HepG2 (cell line): ENCODE data around the gene FOCAD. TPM values are rescaled to one million over a fixed set of nuclear protein-coding genes. Genes with fewer than 3 reads are reported as not detected.

Source experiments
- ARNTL ChIP-seq: sonication (generic); formaldehyde crosslinking; IDR thresholded peaks from 2 replicates; pipeline ENCODE4 v1.4.0; 2020; ENCODE audit warnings: mild to moderate bottlenecking, missing genetic modification reagents
- ATF7 ChIP-seq, 2 experiments: fragments of 450-650 bp in 1 of 2; sonication (generic) in 1 of 2; formaldehyde crosslinking in 1 of 2; IDR thresholded peaks; 2 replicates each; pipeline versions ENCODE4 v1.4.0 to v1.6.1; 2016 to 2020; ENCODE audit warnings: antibody characterized with exemption in 1 of 2, mild to moderate bottlenecking in 1 of 2, missing genetic modification reagents in 1 of 2
- ETV6 ChIP-seq: sonication (generic); formaldehyde crosslinking; conservative IDR thresholded peaks from 2 replicates; pipeline ENCODE4 v1.4.0; 2020; ENCODE audit warnings: missing genetic modification reagents
- HES4 ChIP-seq: sonication (generic); formaldehyde crosslinking; IDR thresholded peaks from 2 replicates; pipeline ENCODE4 v1.9.0; 2021; ENCODE audit warnings: mild to moderate bottlenecking, missing genetic modification reagents, borderline replicate concordance
- HIVEP1 ChIP-seq: sonication (generic); formaldehyde crosslinking; IDR thresholded peaks from 2 replicates; pipeline ENCODE4 v1.4.0; 2020; ENCODE audit warnings: mild to moderate bottlenecking, missing genetic modification reagents
- JUND ChIP-seq: sonication (generic); formaldehyde crosslinking; IDR thresholded peaks from 2 replicates; pipeline ENCODE4 v1.8.0; 2022; ENCODE audit warnings: mild to moderate bottlenecking, missing genetic modification reagents
- MBD4 ChIP-seq: IDR thresholded peaks from 2 replicates; pipeline ENCODE4 v1.6.1; 2012; ENCODE audit warnings: low read length, inconsistent platforms, borderline replicate concordance
- MIER2 ChIP-seq: IDR thresholded peaks from 2 replicates; pipeline ENCODE4 v1.6.1; 2016; ENCODE audit warnings: missing biosample characterization, missing genetic modification reagents
- NKX3-1 ChIP-seq: sonication (generic); formaldehyde crosslinking; IDR thresholded peaks from 2 replicates; pipeline ENCODE4 v1.5.0; 2020; ENCODE audit warnings: missing genetic modification reagents
- PLRG1 ChIP-seq: fragments of 450-650 bp; conservative IDR thresholded peaks from 2 replicates; pipeline ENCODE4 v1.6.1; 2016
- REXO4 ChIP-seq: sonication (generic); formaldehyde crosslinking; IDR thresholded peaks from 2 replicates; pipeline ENCODE4 v1.8.0; 2022; ENCODE audit warnings: missing genetic modification reagents, mild to moderate bottlenecking, borderline replicate concordance
- SMARCE1 ChIP-seq: fragments of 450-650 bp; IDR thresholded peaks from 2 replicates; pipeline ENCODE4 v1.6.1; 2017; ENCODE audit warnings: borderline replicate concordance
- SP1 ChIP-seq, 2 experiments: fragments of 450-650 bp in 1 of 2; sonication (generic) in 1 of 2; formaldehyde crosslinking in 1 of 2; IDR thresholded peaks; 2 replicates each; pipeline versions ENCODE4 v1.4.0 to v1.6.1; 2016 to 2020; ENCODE audit warnings: missing genetic modification reagents in 1 of 2
- SPEN ChIP-seq: sonication (generic); formaldehyde crosslinking; IDR thresholded peaks from 2 replicates; pipeline ENCODE4 v1.5.1; 2020; ENCODE audit warnings: low read depth, mild to moderate bottlenecking, missing genetic modification reagents
- TMF1 ChIP-seq: sonication (generic); formaldehyde crosslinking; IDR thresholded peaks from 2 replicates; pipeline ENCODE4 v1.8.1; 2022; ENCODE audit warnings: low read depth, missing genetic modification reagents
- ZMYM2 ChIP-seq: sonication (generic); formaldehyde crosslinking; IDR thresholded peaks from 2 replicates; pipeline ENCODE4 v1.8.0; 2022; ENCODE audit warnings: mild to moderate bottlenecking, missing genetic modification reagents
- ZNF205 ChIP-seq: IDR thresholded peaks from 2 replicates; pipeline ENCODE4 v1.6.1; 2018; ENCODE audit warnings: missing biosample characterization, missing genetic modification reagents
- ZNF232 ChIP-seq: sonication (generic); formaldehyde crosslinking; IDR thresholded peaks from 2 replicates; pipeline ENCODE4 v1.4.0; 2020; ENCODE audit warnings: missing genetic modification reagents, borderline replicate concordance
- ZNF282 ChIP-seq: fragments of 450-650 bp; IDR thresholded peaks from 2 replicates; pipeline ENCODE4 v1.6.1; 2018; ENCODE audit not compliant: partially characterized antibody
- ZNF432 ChIP-seq: sonication (generic); formaldehyde crosslinking; IDR thresholded peaks from 2 replicates; pipeline ENCODE4 v1.5.0; 2020; ENCODE audit warnings: missing genetic modification reagents, mild to moderate bottlenecking, borderline replicate concordance
- ZNF460 ChIP-seq: sonication (generic); formaldehyde crosslinking; IDR thresholded peaks from 2 replicates; pipeline ENCODE4 v1.5.1; 2020; ENCODE audit warnings: missing genetic modification reagents, mild to moderate bottlenecking, borderline replicate concordance
- ZNF556 ChIP-seq: sonication (generic); formaldehyde crosslinking; IDR thresholded peaks from 2 replicates; pipeline ENCODE4 v1.4.0; 2020; ENCODE audit warnings: mild to moderate bottlenecking, missing genetic modification reagents, borderline replicate concordance
- polyA plus RNA-seq, 8 experiments: library from polyadenylated mRNA; depleted of rRNA in 3 of 8; stranded (reverse) in 7 of 8; unstranded in 1 of 8; fragments of >200 nt; fragmentation: Illumina TruSeq in 4 of 8; extraction: Trizol in 4 of 8; gene quantifications; 2 replicates each; pipeline versions ENCODE4 v1.2.1 to v1.2.3, GENCODE V29; 2011 to 2016; ENCODE audit warnings: low read depth in 4 of 8, missing spikeins in 1 of 8, mixed read lengths in 1 of 8; ENCODE audit not compliant: insufficient read depth in 1 of 8
- total RNA-seq, 5 experiments: library from RNA; depleted of rRNA; stranded (reverse); fragments of >200 nt; fragmentation: Illumina TruSeq; extraction: Trizol; gene quantifications; 2 replicates each; pipeline ENCODE4 v1.2.3, GENCODE V29; 2016; ENCODE audit warnings: low read depth in 1 of 5
- TF ChIP-seq, protein P1 (sequence below): sonication (generic); formaldehyde crosslinking; IDR thresholded peaks from 2 replicates; pipeline ENCODE4 v1.4.0; 2020; ENCODE audit warnings: missing genetic modification reagents
- TF ChIP-seq, protein P2 (sequence below): IDR thresholded peaks from 2 replicates; pipeline ENCODE4 v1.6.1; 2016
- TF ChIP-seq, protein P3 (sequence below): IDR thresholded peaks from 2 replicates; pipeline ENCODE4 v1.6.1; 2018; ENCODE audit warnings: missing genetic modification reagents

Gene FOCAD
- total and polyA plus RNA-seq, 2 of the 13 experiments (the other 11 are each of a cell fraction or from before 2014, with no cell fraction given), result 18.0 to 31.1 TPM

DNA sequence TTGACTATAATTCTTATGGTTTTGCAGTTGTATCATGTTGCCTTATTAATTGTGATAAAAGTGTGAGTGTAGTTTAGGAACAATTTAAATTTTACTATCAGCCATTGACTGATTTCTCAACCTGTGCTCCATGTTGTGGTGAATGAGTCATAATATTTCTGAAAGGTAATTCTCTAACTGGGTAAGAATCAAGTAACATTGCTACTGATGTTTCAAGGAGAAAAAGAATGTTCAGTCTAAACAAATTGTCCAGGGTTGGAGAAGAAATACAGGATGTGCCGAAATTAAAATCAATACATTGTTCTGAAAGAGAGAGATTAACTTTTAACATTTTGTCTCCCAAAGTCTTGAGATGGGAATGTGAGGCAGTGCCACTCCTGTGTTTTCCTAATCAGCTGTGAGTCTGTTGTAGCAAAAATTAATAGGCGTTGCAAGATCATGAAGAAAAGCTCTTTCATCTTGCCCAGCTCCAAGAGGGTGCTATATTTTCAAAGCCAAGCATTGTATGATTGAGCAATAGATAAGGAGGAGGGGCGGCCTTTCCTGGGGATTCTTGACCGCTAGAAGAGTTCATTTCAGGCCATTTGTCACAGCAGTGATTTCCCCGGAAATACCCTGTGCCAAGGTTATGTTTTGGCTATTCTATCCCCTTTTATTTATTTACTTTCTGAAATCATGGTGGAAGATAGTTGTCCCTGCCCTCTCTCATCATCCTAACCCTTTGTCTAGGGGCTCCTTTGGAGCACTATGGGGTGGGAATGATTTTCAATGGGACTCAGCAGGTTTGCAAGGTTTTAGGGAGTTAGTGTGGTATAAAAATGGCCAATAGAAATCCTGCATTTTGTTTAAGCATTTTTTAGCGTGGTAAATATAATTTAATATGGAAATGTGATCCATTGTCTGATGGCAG lies 151.6 kb downstream of the FOCAD start (continued):
- no peak for TF ChIP-seq SP1 (IDR thresholded peaks at IDR 0.05)
- TF ChIP-seq SP1 (CRISPR knock-in tag; IDR thresholded peaks at IDR 0.05), result no peak
- no peak for TF ChIP-seq NKX3-1
- no peak for TF ChIP-seq SMARCE1
- no peak for TF ChIP-seq REXO4 (CRISPR knock-in tag)
- TF ChIP-seq JUND (CRISPR knock-in tag), result no peak
- no peak for TF ChIP-seq ZNF556 (CRISPR knock-in tag)
- no peak for TF ChIP-seq ZNF282
- no peak for TF ChIP-seq ZNF232 (CRISPR knock-in tag)
- TF ChIP-seq SPEN, result no peak
- TF ChIP-seq, protein P1, sequence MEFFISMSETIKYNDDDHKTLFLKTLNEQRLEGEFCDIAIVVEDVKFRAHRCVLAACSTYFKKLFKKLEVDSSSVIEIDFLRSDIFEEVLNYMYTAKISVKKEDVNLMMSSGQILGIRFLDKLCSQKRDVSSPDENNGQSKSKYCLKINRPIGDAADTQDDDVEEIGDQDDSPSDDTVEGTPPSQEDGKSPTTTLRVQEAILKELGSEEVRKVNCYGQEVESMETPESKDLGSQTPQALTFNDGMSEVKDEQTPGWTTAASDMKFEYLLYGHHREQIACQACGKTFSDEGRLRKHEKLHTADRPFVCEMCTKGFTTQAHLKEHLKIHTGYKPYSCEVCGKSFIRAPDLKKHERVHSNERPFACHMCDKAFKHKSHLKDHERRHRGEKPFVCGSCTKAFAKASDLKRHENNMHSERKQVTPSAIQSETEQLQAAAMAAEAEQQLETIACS (CRISPR knock-in tag), result no peak
- TF ChIP-seq PLRG1, result no peak
- TF ChIP-seq ZNF205 (CRISPR knock-in tag), result no peak
- TF ChIP-seq, protein P2, sequence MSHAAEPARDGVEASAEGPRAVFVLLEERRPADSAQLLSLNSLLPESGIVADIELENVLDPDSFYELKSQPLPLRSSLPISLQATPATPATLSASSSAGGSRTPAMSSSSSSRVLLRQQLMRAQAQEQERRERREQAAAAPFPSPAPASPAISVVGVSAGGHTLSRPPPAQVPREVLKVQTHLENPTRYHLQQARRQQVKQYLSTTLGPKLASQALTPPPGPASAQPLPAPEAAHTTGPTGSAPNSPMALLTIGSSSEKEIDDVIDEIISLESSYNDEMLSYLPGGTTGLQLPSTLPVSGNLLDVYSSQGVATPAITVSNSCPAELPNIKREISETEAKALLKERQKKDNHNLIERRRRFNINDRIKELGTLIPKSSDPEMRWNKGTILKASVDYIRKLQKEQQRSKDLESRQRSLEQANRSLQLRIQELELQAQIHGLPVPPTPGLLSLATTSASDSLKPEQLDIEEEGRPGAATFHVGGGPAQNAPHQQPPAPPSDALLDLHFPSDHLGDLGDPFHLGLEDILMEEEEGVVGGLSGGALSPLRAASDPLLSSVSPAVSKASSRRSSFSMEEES, result no peak
- TF ChIP-seq ZNF432 (CRISPR knock-in tag), result no peak
- peak; percentile 38; the same call in 1 of the 2 replicates for TF ChIP-seq MBD4
- TF ChIP-seq ZMYM2 (CRISPR knock-in tag), result no peak
- no peak for TF ChIP-seq HES4 (CRISPR knock-in tag)
- no peak for TF ChIP-seq ETV6
- TF ChIP-seq, protein P3, sequence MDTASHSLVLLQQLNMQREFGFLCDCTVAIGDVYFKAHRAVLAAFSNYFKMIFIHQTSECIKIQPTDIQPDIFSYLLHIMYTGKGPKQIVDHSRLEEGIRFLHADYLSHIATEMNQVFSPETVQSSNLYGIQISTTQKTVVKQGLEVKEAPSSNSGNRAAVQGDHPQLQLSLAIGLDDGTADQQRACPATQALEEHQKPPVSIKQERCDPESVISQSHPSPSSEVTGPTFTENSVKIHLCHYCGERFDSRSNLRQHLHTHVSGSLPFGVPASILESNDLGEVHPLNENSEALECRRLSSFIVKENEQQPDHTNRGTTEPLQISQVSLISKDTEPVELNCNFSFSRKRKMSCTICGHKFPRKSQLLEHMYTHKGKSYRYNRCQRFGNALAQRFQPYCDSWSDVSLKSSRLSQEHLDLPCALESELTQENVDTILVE (CRISPR knock-in tag), result no peak
- TF ChIP-seq ATF7 (IDR thresholded peaks at IDR 0.05), result no peak
- TF ChIP-seq ATF7 (CRISPR knock-in tag; IDR thresholded peaks at IDR 0.05), result no peak
- TF ChIP-seq ZNF460 (CRISPR knock-in tag), result no peak
- TF ChIP-seq MIER2 (CRISPR knock-in tag), result peak; percentile 35; the same call in 1 of the 2 replicates
- no peak for TF ChIP-seq HIVEP1
- TF ChIP-seq TMF1 (CRISPR knock-in tag), result no peak
- TF ChIP-seq ARNTL, result no peak
